Panc1 (cell line): ENCODE measurements around the gene STX12.

Experiments
- POLR2AphosphoS5 ChIP-seq: IDR thresholded peaks from 2 replicates; pipeline ENCODE4 v1.6.1; 2012; ENCODE audit warnings: mild to moderate bottlenecking, low read depth, low read length, moderate library complexity
- SIN3A ChIP-seq: IDR thresholded peaks from 2 replicates; pipeline ENCODE4 v1.6.1; 2012; ENCODE audit warnings: low read depth, mild to moderate bottlenecking, low read length, moderate library complexity, borderline replicate concordance; ENCODE audit not compliant: insufficient read depth
- TCF7L2 ChIP-seq: IDR thresholded peaks from 2 replicates; pipeline ENCODE4 v1.6.1; 2011; ENCODE audit warnings: mild to moderate bottlenecking, low read depth, low read length, inconsistent platforms
- TF ChIP-seq, protein P1 (sequence below): fragments of 450-650 bp; IDR thresholded peaks from 2 replicates; pipeline ENCODE4 v1.5.1; 2017; ENCODE audit warnings: mild to moderate bottlenecking
- TF ChIP-seq, protein P2 (sequence below), 2 experiments: IDR thresholded peaks; 2 replicates each; pipeline ENCODE4 v1.6.1; 2011 to 2012; ENCODE audit warnings: low read depth in 2 of 2, control low read depth in 1 of 2, low read length in 1 of 2, mild to moderate bottlenecking in 1 of 2, moderate library complexity in 1 of 2; ENCODE audit not compliant: insufficient read depth in 1 of 2

DNA sequence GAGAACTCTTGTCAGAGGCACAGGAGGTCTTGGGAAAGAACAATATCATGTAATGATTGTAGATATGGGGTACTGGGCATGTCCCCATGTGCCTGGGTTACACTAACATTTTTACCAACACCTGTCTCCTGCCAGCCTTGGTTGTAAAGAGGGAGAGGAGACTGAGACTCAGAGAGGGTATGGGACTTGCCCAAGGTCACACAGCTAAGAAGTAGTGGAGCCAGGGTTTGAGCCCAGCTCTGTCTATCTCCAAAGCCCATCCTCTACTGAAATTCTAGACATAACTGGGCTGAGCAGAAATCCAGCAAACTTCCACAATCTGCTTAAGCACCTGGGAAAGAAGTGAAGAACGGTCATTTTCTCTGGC, 96.7 kb downstream of the STX12 start:
- TF ChIP-seq, protein P1, sequence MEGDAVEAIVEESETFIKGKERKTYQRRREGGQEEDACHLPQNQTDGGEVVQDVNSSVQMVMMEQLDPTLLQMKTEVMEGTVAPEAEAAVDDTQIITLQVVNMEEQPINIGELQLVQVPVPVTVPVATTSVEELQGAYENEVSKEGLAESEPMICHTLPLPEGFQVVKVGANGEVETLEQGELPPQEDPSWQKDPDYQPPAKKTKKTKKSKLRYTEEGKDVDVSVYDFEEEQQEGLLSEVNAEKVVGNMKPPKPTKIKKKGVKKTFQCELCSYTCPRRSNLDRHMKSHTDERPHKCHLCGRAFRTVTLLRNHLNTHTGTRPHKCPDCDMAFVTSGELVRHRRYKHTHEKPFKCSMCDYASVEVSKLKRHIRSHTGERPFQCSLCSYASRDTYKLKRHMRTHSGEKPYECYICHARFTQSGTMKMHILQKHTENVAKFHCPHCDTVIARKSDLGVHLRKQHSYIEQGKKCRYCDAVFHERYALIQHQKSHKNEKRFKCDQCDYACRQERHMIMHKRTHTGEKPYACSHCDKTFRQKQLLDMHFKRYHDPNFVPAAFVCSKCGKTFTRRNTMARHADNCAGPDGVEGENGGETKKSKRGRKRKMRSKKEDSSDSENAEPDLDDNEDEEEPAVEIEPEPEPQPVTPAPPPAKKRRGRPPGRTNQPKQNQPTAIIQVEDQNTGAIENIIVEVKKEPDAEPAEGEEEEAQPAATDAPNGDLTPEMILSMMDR = no peak
- TF ChIP-seq SIN3A (no peak), POLR2AphosphoS5 (no peak), TCF7L2 (no peak)
- TF ChIP-seq, protein P2, sequence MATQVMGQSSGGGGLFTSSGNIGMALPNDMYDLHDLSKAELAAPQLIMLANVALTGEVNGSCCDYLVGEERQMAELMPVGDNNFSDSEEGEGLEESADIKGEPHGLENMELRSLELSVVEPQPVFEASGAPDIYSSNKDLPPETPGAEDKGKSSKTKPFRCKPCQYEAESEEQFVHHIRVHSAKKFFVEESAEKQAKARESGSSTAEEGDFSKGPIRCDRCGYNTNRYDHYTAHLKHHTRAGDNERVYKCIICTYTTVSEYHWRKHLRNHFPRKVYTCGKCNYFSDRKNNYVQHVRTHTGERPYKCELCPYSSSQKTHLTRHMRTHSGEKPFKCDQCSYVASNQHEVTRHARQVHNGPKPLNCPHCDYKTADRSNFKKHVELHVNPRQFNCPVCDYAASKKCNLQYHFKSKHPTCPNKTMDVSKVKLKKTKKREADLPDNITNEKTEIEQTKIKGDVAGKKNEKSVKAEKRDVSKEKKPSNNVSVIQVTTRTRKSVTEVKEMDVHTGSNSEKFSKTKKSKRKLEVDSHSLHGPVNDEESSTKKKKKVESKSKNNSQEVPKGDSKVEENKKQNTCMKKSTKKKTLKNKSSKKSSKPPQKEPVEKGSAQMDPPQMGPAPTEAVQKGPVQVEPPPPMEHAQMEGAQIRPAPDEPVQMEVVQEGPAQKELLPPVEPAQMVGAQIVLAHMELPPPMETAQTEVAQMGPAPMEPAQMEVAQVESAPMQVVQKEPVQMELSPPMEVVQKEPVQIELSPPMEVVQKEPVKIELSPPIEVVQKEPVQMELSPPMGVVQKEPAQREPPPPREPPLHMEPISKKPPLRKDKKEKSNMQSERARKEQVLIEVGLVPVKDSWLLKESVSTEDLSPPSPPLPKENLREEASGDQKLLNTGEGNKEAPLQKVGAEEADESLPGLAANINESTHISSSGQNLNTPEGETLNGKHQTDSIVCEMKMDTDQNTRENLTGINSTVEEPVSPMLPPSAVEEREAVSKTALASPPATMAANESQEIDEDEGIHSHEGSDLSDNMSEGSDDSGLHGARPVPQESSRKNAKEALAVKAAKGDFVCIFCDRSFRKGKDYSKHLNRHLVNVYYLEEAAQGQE (IDR thresholded peaks at IDR 0.05; ENCODE audit: insufficient read depth in 1 of 2, low read depth in 2 of 2, low read length in 1 of 2) = no peak
